Measurements from ENCODE around the gene CCSER1.

DNA sequence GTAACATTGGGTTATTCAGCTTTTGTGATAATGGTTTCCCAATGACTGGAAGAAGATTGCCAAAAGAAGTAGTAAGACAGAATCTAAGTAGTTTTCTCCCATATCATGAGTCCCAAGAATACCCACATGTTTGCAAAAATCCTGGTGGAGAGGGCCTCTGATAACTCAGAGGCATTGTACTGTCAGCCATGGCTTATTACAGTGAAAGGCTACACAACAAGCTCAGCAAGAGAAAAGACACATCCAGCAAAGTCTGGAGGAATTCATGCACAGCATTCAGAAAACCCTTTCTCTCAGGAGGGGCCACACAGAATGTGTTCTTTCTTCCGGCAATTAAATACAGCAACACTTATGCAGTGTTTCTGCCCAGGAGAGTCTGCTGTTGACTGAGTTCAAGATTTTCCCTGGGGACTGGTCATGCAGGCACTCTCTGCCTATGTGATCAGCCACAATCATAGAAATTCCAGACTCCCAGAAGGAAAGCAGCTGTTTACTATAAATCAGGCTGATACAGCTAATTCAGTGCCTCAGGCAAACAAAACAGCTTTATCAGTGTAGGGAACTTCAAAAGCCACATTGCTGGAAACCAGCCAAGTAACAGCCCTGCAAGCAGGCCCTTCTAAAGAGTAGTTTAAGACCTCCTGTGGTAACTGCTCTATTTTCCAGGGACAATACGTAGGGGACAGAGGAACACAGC, 937.1 kb downstream of the CCSER1 start:
- TF ChIP-seq, protein P1, sequence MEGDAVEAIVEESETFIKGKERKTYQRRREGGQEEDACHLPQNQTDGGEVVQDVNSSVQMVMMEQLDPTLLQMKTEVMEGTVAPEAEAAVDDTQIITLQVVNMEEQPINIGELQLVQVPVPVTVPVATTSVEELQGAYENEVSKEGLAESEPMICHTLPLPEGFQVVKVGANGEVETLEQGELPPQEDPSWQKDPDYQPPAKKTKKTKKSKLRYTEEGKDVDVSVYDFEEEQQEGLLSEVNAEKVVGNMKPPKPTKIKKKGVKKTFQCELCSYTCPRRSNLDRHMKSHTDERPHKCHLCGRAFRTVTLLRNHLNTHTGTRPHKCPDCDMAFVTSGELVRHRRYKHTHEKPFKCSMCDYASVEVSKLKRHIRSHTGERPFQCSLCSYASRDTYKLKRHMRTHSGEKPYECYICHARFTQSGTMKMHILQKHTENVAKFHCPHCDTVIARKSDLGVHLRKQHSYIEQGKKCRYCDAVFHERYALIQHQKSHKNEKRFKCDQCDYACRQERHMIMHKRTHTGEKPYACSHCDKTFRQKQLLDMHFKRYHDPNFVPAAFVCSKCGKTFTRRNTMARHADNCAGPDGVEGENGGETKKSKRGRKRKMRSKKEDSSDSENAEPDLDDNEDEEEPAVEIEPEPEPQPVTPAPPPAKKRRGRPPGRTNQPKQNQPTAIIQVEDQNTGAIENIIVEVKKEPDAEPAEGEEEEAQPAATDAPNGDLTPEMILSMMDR (conservative IDR thresholded peaks at IDR 0.05; ENCODE audit: low read length) = no peak
- TF ChIP-seq EZH2phosphoT487 (IDR thresholded peaks at IDR 0.05; ENCODE audit: borderline replicate concordance) = no peak

All from Loucy (cell line).